Measurements from ENCODE around the gene CEACAM18.
"Not testable (repeated sequence)": the region's sequence is repeated elsewhere in the genome, so short reads cannot be mapped to it uniquely, and the experiment has no call there.

The CEACAM18 gene

GRCh38 chr19:51489113-51489512 lies 10.8 kb downstream of the CEACAM18 start:
- DNase-seq (ENCODE audit: low read depth in 4 of 4, low spot score in 1 of 4): no peak

- no peak for DNase-seq (ENCODE audit: low read depth in 4 of 4, low spot score in 1 of 4)
Observed at GRCh38 chr19:51490676-51491075, 12.3 kb downstream of the CEACAM18 start.

GRCh38 chr19:51491586-51491985 lies 13.2 kb downstream of the CEACAM18 start:
- no peak for DNase-seq (ENCODE audit: low read depth in 4 of 4, low spot score in 1 of 4)

- no peak for DNase-seq (ENCODE audit: low read depth in 4 of 4, low spot score in 1 of 4)
Observed at GRCh38 chr19:51493776-51494175, 15.4 kb downstream of the CEACAM18 start.

- no peak for DNase-seq (ENCODE audit: low read depth in 4 of 4, low spot score in 1 of 4)
Observed at GRCh38 chr19:51497666-51498065, 19.3 kb downstream of the CEACAM18 start.

GRCh38 chr19:51500931-51501330 lies 22.6 kb downstream of the CEACAM18 start:
- DNase-seq (ENCODE audit: low read depth in 4 of 4, low spot score in 1 of 4): not testable (repeated sequence)

- no peak for DNase-seq (ENCODE audit: low read depth in 4 of 4, low spot score in 1 of 4)
Observed at GRCh38 chr19:51501594-51502263, 23.4 kb downstream of the CEACAM18 start, which contains the start of gene SIGLEC12. SIGLEC12 (minus strand) TSS chr19:51501800; CDS start chr19:51501733, 67 bp downstream.

GRCh38 chr19:51503286-51503817 lies 25.0 kb downstream of the CEACAM18 start:
- DNase-seq (ENCODE audit: low read depth in 4 of 4, low spot score in 1 of 4): no peak

GRCh38 chr19:51503896-51504295 lies 25.6 kb downstream of the CEACAM18 start:
- DNase-seq (ENCODE audit: low read depth in 4 of 4, low spot score in 1 of 4): no peak

- DNase-seq (ENCODE audit: low read depth in 4 of 4, low spot score in 1 of 4): no peak
Observed at GRCh38 chr19:51505904-51506303, 27.6 kb downstream of the CEACAM18 start.

GRCh38 chr19:51507192-51507591 lies 28.9 kb downstream of the CEACAM18 start:
- DNase-seq (ENCODE audit: low read depth in 4 of 4, low spot score in 1 of 4): no peak

- DNase-seq (ENCODE audit: low read depth in 4 of 4, low spot score in 1 of 4): no peak
Observed at GRCh38 chr19:51507640-51508058, 29.3 kb downstream of the CEACAM18 start.

- DNase-seq (ENCODE audit: low read depth in 4 of 4, low spot score in 1 of 4): no peak
Observed at GRCh38 chr19:51508059-51508733, 29.9 kb downstream of the CEACAM18 start.

GRCh38 chr19:51509823-51510660 lies 31.7 kb downstream of the CEACAM18 start:
- DNase-seq (ENCODE audit: low read depth in 4 of 4, low spot score in 1 of 4): no peak

- no peak for DNase-seq (ENCODE audit: low read depth in 4 of 4, low spot score in 1 of 4)
Observed at GRCh38 chr19:51511353-51511752, 33.0 kb downstream of the CEACAM18 start.

- no peak for DNase-seq (ENCODE audit: low read depth in 4 of 4, low spot score in 1 of 4)
Observed at GRCh38 chr19:51513968-51514367, 35.6 kb downstream of the CEACAM18 start.

GRCh38 chr19:51514866-51515481 lies 36.6 kb downstream of the CEACAM18 start:
- peak in 1 of 4 experiments; percentile 13 for DNase-seq (ENCODE audit: low read depth in 4 of 4, low spot score in 1 of 4)

- no peak for DNase-seq (ENCODE audit: low read depth in 4 of 4, low spot score in 1 of 4)
Observed at GRCh38 chr19:51520728-51521127, 42.4 kb downstream of the CEACAM18 start.

- no peak for DNase-seq (ENCODE audit: low read depth in 4 of 4, low spot score in 1 of 4)
Observed at GRCh38 chr19:51521357-51521756, 43.0 kb downstream of the CEACAM18 start.

- DNase-seq (ENCODE audit: low read depth in 4 of 4, low spot score in 1 of 4): no peak
Observed at GRCh38 chr19:51521781-51522180, 43.4 kb downstream of the CEACAM18 start.

GRCh38 chr19:51524666-51525264 lies 46.4 kb downstream of the CEACAM18 start:
- DNase-seq (ENCODE audit: low read depth in 4 of 4, low spot score in 1 of 4): no peak

All from stimulated activated CD4-positive, alpha-beta T cell treated with anti-CD3 and anti-CD28 coated beads, Interleukin-1b, Interleukin-23, amount 100 ng/mL, for 24 hours (primary cell).